GM21515 (cell line): ENCODE results near the gene SIAH1.
"Not testable (repeated sequence)": the region's sequence is repeated elsewhere in the genome, so short reads cannot be mapped to it uniquely, and the experiment has no call there.

Source experiments
- ATAC-seq: cut with Tn5 transposase; IDR thresholded peaks from one replicate; pipeline ENCODE4 v1.9.1; 2021; ENCODE audit not compliant: unreplicated experiment

SIAH1 gene, protein sequence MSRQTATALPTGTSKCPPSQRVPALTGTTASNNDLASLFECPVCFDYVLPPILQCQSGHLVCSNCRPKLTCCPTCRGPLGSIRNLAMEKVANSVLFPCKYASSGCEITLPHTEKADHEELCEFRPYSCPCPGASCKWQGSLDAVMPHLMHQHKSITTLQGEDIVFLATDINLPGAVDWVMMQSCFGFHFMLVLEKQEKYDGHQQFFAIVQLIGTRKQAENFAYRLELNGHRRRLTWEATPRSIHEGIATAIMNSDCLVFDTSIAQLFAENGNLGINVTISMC

GRCh38 chr16:48385253-48386150, at the start of gene SIAH1:
TSS of gene SIAH1 (minus strand) at chr16:48385413. CDS start at chr16:48362428, 22,985 bp downstream.
- peak; percentile 70 for ATAC-seq

- no peak for ATAC-seq
These were observed 49.6 kb upstream of the SIAH1 start for GRCh38 chr16:48434653-48435317.

DNA sequence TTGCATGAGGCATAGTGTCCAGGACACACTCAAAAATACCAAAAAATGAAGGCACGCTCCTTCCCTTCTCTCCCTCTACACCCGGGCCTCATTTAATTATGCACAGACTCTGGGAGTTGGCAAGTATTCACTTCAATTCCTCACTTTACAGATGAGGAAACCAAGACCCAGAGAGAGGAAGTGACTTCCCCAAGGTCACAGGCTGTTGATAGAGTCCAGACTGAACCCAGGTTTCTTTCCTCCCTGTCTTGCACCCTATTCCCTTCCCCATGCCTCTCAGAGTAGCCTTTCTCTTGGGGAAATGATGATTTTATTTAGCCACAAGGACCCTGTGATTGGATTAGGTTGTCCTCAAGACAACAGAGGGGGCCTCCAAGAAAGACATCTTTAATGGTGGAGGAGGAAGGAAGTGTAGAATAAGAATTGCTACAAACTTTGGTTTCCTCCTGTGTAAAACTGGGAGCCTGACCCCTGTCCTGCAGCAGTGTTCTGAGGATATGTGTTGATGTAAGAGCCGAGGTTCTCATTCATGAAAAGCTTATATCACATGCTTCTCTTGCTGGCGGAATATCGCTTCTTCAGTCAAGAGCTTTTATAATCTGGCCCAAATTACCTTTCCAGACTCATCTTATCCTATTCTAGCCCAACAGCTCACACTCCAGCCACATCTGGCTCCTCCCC, 48.8 kb upstream of the SIAH1 start:
- ATAC-seq: no peak

GRCh38 chr16:48433116-48433849, 48.1 kb upstream of the SIAH1 start:
- no peak for ATAC-seq

DNA sequence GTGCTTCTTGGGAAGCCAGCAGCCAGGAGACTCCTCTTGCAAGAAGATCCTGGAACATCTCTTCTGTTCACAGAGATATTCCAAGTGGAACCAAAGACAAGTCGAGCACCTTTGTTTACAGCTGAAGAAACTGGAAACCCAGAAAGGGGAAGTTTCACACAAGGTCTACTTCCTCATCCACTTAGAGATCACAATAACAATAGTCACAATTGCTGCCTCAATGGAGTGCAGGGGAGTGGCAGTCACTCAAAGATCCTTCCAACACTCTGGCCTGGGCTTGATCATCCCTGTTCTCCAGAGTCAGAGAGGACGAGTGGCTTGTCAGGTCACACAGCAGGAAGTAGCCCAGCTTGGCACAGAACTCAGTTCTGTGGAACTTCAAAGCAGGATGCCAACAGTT, 46.9 kb upstream of the SIAH1 start:
- ATAC-seq: peak; percentile 82

- ATAC-seq: no peak
These were observed 45.7 kb upstream of the SIAH1 start for GRCh38 chr16:48430890-48431289.

DNA sequence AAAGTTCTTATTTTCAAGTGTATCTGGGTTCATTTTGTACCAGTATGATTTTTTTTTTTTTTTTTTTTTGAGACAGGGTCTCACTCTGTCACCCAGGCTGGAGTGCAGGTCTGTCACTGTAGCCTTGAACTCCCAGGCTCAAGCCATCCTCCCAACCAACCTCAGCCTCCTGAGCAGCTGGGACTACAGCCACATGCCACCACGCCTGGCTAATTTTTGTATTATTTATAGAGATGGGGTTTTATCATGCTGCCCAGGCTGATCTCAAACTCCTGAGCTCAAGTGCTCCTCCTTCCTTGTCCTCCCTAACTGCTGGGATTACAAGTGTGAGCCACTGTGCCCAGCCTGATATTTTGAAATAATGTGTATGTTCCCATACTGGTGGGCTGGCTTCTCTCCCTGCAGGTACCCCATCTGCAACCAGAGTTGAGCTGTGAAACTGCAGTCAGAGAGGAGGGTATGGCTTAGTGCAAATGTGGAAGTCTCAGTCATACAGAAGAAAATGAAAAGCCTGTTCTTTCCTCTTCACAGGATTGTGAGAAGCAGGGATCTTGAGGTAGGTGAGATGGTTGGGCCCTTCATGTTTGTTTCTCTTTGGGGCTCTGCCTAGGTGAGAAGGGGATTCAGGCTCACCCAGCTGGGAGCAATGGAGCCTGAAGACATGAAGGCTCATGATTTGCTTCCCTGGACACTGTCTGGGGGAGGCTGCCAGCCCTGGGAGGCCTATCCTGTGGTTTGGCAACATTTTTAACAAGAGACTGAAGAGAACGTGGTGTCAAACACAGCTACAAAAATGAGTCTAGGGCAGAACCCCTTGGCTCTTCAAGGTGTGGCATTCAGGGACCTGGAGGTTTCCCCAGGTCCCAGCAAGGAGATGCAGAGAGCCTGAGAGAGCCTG, 41.3 kb upstream of the SIAH1 start:
- no peak for ATAC-seq

DNA sequence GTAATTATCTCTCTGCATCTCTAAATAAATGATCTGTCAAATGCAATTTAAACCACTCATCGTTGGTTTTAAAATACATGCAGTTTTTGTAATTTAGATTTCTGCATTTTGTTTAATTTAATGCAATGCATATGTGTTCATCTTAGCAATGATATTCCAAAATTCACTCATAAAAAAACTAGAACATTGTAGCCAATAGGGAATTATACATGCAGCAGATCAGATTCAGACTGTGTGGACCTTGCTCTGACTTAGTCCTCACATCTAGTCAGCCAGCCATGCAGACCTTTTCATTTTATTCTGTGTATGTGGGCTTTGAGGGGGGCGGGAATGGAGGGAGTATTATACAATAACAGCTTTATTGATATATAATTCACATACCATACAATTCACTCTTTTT, 37.3 kb upstream of the SIAH1 start:
- ATAC-seq: no peak

DNA sequence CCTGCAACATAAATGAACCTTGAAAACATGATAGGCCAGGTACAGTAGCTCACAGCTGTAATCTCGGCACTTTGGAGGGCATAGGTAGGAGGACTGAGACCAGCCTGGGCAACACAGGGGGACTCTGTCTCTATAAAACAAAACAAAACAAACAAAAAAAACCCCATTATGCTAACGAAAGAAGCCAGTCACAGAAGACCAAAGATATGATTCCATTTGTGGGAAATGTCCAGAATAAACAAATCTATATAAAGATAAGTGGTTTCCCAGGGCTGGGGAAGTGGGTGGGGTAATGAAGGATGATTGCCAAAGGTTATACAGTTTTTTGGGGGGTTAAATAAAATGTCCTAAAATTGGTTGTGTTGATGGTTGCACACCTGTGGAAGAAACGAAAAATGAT, 36.5 kb upstream of the SIAH1 start:
- no peak for ATAC-seq

GRCh38 chr16:48420437-48420836, 35.2 kb upstream of the SIAH1 start:
- no peak for ATAC-seq

- ATAC-seq: not testable (repeated sequence)
These were observed 31.4 kb upstream of the SIAH1 start for GRCh38 chr16:48416617-48417016.

DNA sequence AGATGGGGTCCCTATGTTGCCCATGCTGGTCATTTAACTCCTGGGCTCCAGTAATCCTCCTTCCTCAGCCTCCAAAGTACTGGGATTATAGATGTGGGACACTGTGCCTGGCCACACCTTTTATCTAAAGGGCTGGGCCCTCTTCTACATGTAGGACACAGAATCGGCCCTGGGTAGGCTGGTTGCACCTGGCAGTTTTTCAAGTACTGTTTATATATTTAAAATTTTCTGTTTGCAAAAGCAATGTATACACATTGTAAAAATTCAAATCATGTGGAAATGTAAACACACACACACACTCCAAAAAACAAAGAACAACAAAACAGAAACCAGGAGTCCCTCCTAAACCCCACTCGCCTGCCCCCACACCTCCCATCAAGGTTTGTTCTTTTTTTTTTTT, 28.1 kb upstream of the SIAH1 start:
- no peak for ATAC-seq

DNA sequence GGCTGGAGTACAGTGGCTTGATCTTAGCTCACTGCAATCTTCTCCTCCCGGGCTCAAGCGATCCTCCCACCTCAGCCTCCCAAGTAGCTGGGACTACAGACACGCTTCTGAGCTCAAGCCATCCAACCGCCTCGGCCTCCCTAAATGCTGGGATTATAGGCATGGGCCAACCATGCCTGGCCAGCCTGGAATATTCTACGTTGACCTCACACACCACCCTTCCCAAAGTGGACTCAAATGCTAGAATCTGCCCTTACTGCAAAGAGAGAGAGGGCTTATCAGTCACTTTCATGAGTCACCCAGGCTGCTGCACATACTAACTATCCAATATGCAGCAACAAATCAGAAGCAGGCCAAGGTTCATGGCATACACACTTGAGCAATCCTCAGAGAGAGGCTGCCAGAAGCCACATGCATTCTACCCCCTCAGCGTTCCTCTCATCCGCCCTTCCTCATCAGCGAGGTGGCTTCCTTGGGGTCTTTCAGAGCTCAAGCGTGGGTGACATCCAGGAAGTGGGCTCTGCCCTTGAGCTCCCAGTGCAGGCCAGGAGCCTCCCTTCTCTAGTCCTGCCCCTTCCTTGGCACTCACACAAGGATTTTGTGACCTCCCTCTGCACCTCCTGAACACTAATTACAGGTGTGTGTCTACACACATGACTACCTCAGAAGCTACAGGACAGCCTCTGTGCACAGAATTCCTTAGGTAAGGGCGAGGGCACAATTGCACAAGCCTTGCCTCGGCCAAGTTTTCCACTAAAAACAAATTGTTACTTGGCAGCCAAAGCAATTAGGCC, 24.8 kb upstream of the SIAH1 start:
- no peak for ATAC-seq

DNA sequence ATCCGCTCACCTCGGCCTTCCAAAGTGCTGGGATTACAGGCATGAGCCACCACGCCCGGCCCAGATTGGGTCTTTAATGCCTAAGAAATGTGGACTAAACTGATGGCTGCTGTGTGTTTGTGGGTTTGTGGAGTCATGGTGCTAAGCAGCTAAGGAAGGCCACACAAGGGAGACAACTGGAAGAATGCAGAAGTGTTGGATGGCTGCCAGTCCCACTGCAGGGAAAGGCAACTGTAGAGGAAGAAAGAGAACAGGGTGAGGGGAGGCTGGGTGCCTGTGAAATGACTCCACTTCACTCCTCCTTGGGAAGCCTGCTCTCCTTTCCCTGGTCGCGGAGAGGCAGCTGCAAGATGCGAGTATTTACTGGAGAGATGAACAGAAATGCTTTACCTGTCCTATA, 23.5 kb upstream of the SIAH1 start:
- no peak for ATAC-seq

DNA sequence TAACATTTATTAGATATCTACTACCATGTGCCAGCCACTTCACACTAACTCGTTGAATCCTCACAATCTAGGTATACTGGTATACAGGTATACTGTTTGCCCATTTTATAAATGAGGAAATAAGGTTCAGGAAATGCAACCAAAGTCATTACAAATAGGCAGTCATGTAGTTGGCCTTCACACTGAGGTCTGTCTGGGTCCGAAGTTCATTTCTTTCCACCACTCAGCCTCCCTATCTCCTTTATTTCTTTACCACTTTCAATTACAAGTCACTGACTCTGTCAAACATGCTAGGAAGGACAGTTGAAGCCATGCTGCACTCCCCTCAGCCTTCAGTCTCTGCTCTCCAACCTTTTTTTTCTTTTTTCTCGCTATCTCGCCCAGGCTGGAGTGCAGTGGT, 20.7 kb upstream of the SIAH1 start:
- no peak for ATAC-seq

DNA sequence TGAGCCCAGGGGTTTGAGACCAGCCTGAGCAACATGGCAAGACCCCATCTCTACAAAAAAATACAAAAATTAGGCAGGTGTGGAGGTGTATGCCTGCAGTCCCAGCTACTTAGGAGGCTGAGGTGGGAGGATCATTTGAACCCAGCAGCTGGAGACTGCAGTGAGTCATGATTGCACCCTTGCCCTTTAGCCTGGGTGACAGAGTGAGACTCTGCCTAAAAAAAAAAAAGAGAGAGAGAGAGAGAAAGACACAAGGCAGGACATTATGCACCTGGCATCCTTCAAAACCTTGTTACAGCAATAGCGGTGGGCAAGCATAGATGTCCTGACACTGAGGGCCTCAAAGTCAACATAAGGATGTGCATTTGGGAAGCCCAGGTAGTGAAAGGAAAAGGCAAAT, 19.9 kb upstream of the SIAH1 start:
- no peak for ATAC-seq

DNA sequence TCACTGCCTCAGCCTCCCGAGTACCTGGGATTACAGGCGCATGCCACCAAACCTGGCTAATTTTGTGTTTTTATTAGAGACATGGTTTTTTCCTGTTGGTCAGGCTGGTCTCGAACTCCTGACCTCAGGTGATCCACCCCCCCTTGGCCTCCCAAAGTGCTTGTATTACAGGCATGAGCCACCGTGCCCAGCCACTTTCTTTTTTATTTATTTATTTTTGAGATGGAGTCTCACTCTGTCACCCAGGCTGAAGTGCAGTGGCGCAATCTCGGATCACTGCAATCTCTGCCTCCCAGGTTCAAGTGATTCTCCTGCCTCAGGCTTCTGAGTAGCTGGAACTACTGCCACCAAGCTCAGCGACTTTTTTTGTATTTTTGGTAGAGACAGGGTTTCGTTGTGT, 17.3 kb upstream of the SIAH1 start:
- not testable (repeated sequence) for ATAC-seq

- ATAC-seq: no peak
These were observed 10.2 kb upstream of the SIAH1 start for GRCh38 chr16:48395375-48395774.

- no peak for ATAC-seq
These were observed 9.1 kb upstream of the SIAH1 start for GRCh38 chr16:48394355-48394703.
